Endodermal cell (in vitro differentiated cells): ENCODE measurements around the gene DYNLL2. TPM values are rescaled to one million over a fixed set of nuclear protein-coding genes. Genes with fewer than 3 reads are reported as not detected.
A peak's percentile ranks its signal among the peaks of the same experiment; 100 is the strongest.

Source experiments
- DNase-seq: peaks from one replicate; pipeline ENCODE4 v3.0.0-alpha.2; 2017
- H3K27ac ChIP-seq: 2 replicates; pipeline ENCODE4 v1.5.1; 2013; ENCODE audit warnings: mild to moderate bottlenecking, low read depth, low read length, moderate library complexity
- H3K27me3 ChIP-seq: 2 replicates; pipeline ENCODE4 v1.6.1; 2013; ENCODE audit warnings: mild to moderate bottlenecking, low read length, moderate library complexity; ENCODE audit not compliant: insufficient read depth, control insufficient read depth, poor library complexity, severe bottlenecking
- H3K36me3 ChIP-seq: 2 replicates; pipeline ENCODE4 v1.7.0; 2013; ENCODE audit warnings: mild to moderate bottlenecking, low read length, moderate library complexity; ENCODE audit not compliant: control insufficient read depth, insufficient read depth
- H3K4me1 ChIP-seq: one replicate; pipeline ENCODE4 v1.7.0; 2013; ENCODE audit warnings: low read length; ENCODE audit not compliant: control insufficient read depth, insufficient read depth
- H3K4me3 ChIP-seq: 2 replicates; pipeline ENCODE4 v1.5.1; 2013; ENCODE audit warnings: mild to moderate bottlenecking, low read length, moderate library complexity
- H3K9ac ChIP-seq: 2 replicates; pipeline ENCODE4 v1.6.1; 2013; ENCODE audit warnings: mild to moderate bottlenecking, low read length, moderate library complexity; ENCODE audit not compliant: poor library complexity, severe bottlenecking; ENCODE audit errors: extremely low read depth
- H3K9me3 ChIP-seq: 2 replicates; pipeline ENCODE4 v1.6.1; 2013; ENCODE audit warnings: mild to moderate bottlenecking, low read length, moderate library complexity; ENCODE audit not compliant: control insufficient read depth
- H3K27ac Mint-ChIP-seq: 2 replicates; pipeline ENCODE4 v1.8.0; 2020; ENCODE audit warnings: mixed read lengths
- H3K27me3 Mint-ChIP-seq: 2 replicates; pipeline ENCODE4 v1.8.0; 2021; ENCODE audit warnings: mild to moderate bottlenecking, mixed read lengths; ENCODE audit not compliant: insufficient read depth
- H3K36me3 Mint-ChIP-seq: 2 replicates; pipeline ENCODE4 v1.8.0; 2020; ENCODE audit warnings: low read depth, mixed read lengths
- H3K4me1 Mint-ChIP-seq: 2 replicates; pipeline ENCODE4 v1.8.0; 2020; ENCODE audit warnings: mixed read lengths
- H3K4me3 Mint-ChIP-seq: 2 replicates; pipeline ENCODE4 v1.8.0; 2020; ENCODE audit warnings: mild to moderate bottlenecking, moderate library complexity, mixed read lengths
- H3K9me3 Mint-ChIP-seq: 2 replicates; pipeline ENCODE4 v1.8.0; 2020; ENCODE audit warnings: mild to moderate bottlenecking, mixed read lengths
- CTCF ChIP-seq: fragments of 200-600 bp; sonication (generic); conservative IDR thresholded peaks from 2 replicates; pipeline ENCODE4 v1.5.0; 2021; ENCODE audit warnings: antibody characterized with exemption, mild to moderate bottlenecking
- WGBS, 2 experiments: methylation state at CpG; one replicate each; pipeline versions ENCODE4 v1.1.5 to v1.1.7; 2013; ENCODE audit warnings: missing lambda C conversion rate in 2 of 2, mixed read lengths in 1 of 2; ENCODE audit not compliant: insufficient coverage in 1 of 2, insufficient read length in 1 of 2; 5-methylcytosine and 5-hydroxymethylcytosine counted together
- total RNA-seq, 2 donors: library from RNA; stranded (reverse); fragmentation: NEBNext Ultra II Directional in 1 of 2; extraction: Animal tissue kit (Norgen Biotek cat#: 25700) in 1 of 2; gene quantifications; 2 replicates in 1 of 2; 3 replicates in 1 of 2; pipeline ENCODE4 v1.2.1, GENCODE V29; 2021

DYNLL2 gene
- total RNA-seq, 2 donors from 2014 or later: 47.9 to 69.3 TPM

- H3K4me1 ChIP-seq: peaks cover 30% of the 10 kb centered on the region
- DNase-seq: peak; percentile 72
- Mint-ChIP-seq H3K36me3 (peaks cover 41% of the 10 kb centered on the region), H3K4me3 (peak overlapping the region; percentile 90), H3K4me1 (peaks cover 67% of the 10 kb centered on the region), H3K9me3 (no peaks in the 10 kb centered on the region), H3K27me3 (peaks cover 6% of the 10 kb centered on the region), H3K27ac (peak overlapping the region; percentile 80)
- H3K9ac ChIP-seq: peak overlapping the region; percentile 76
- H3K36me3 ChIP-seq: peaks cover 39% of the 10 kb centered on the region
- H3K27me3 ChIP-seq: no peaks in the 10 kb centered on the region
- WGBS, 2 experiments: 0% methylated on average over 27 to 92 of the region's 92 CpGs
- H3K9me3 ChIP-seq: no peaks in the 10 kb centered on the region
- peak overlapping the region; percentile 46 for H3K27ac ChIP-seq
- TF ChIP-seq CTCF: no peak
- peak overlapping the region; percentile 94 for H3K4me3 ChIP-seq
These were observed 485 bp downstream of the DYNLL2 start for GRCh38 chr17:58083491-58084316.

DNA sequence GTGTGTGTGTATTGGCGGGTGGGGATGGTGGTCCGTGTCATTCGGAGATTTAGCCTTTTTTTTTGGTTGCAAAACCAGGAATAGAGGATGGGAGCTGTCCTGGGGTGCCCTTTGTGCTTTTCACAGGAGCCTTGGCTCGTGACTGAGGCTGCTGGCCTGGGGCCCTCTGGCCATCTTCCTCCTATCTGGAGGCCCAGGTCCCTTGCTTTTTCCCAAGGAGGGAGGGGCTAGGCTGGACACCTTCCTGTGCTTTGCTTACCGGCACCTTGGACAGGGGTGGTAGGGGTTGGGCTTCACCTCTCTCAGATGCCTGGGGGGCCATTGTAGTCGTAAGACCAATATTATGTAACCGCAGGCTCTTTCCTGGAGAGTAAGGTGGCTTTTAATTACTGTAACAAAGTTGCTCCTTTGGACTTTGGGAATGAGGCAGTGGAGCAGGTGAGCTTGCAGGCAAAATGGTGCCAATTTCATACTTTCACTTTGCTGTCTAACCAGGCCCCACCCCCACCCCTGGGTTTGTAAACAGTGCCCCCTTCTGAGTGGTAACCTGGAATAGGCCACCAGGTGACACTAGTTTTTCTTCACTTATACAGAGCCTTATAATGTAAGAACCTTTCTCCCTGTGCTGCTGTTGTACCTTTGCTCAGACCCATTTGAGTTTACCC lies 1.2 kb downstream of the DYNLL2 start:
- Histone ChIP-seq H3K27me3 (no peaks in the 10 kb centered on the region), H3K4me3 (peak overlapping the region; percentile 94), H3K36me3 (peaks cover 46% of the 10 kb centered on the region), H3K4me1 (peaks cover 30% of the 10 kb centered on the region), H3K9me3 (no peaks in the 10 kb centered on the region), H3K27ac (no peak overlapping the region), H3K9ac (peak overlapping the region; percentile 76)
- DNase-seq: peak; percentile 83
- peak overlapping the region; percentile 90 for H3K4me3 Mint-ChIP-seq
- H3K4me1 Mint-ChIP-seq: peaks cover 66% of the 10 kb centered on the region
- TF ChIP-seq CTCF: peak; percentile 55
- peak overlapping the region; percentile 80 for H3K27ac Mint-ChIP-seq
- H3K27me3 Mint-ChIP-seq: peaks cover 2% of the 10 kb centered on the region
- WGBS, 2 experiments: 0 to 3% methylated on average over 7 of the region's 7 CpGs
- no peaks in the 10 kb centered on the region for H3K9me3 Mint-ChIP-seq
- H3K36me3 Mint-ChIP-seq: peaks cover 48% of the 10 kb centered on the region

- Mint-ChIP-seq H3K27ac (peak overlapping the region; percentile 64), H3K4me1 (peaks cover 64% of the 10 kb centered on the region), H3K4me3 (peak overlapping the region; percentile 90), H3K9me3 (no peaks in the 10 kb centered on the region), H3K27me3 (no peaks in the 10 kb centered on the region), H3K36me3 (peaks cover 56% of the 10 kb centered on the region)
- Histone ChIP-seq H3K9ac (no peak overlapping the region), H3K4me3 (peak overlapping the region; percentile 94), H3K27ac (no peak overlapping the region), H3K36me3 (peaks cover 52% of the 10 kb centered on the region), H3K4me1 (peaks cover 30% of the 10 kb centered on the region), H3K27me3 (no peaks in the 10 kb centered on the region), H3K9me3 (no peaks in the 10 kb centered on the region)
- DNase-seq: peak; percentile 50
- TF ChIP-seq CTCF: no peak
- WGBS, 2 experiments: 91 to 94% methylated on average over 7 to 8 of the region's 8 CpGs
These were observed 2.0 kb downstream of the DYNLL2 start for GRCh38 chr17:58085039-58085715.
